Daoy (cell line): ENCODE data around the gene VPS52. TPM values are rescaled to one million over a fixed set of nuclear protein-coding genes. Genes with fewer than 3 reads are reported as not detected.
A peak's percentile ranks its signal among the peaks of the same experiment; 100 is the strongest.

ENCODE experiments used
- DNase-seq: peaks from one replicate; pipeline ENCODE4 v3.0.0-alpha.2; 2015; ENCODE audit warnings: low read depth
- total RNA-seq: library from RNA; depleted of rRNA; stranded (reverse); fragments of >200 nt; shearing (Covaris generic); gene quantifications from 2 replicates; pipeline ENCODE4 v1.2.3, GENCODE V29; 2014; rRNA removed

The VPS52 gene
- 33.4 and 37.4 TPM in 2 replicates for total RNA-seq

GRCh38 chr6:33271468-33272274 lies at the start of gene VPS52, which contains the start of gene RPS18:
Gene VPS52, minus strand, starts transcription at chr6:33271876. Its CDS starts 201 bp downstream, at chr6:33271675.
Gene RPS18, plus strand, starts transcription at chr6:33272075. Its CDS starts 45 bp downstream, at chr6:33272120.
- peak; percentile 99 for DNase-seq

GRCh38 chr6:33321227-33321626 lies 49.6 kb upstream of the VPS52 start:
- no peak for DNase-seq

- peak; percentile 90 for DNase-seq
These were observed 48.9 kb upstream of the VPS52 start for GRCh38 chr6:33320315-33321181.

- no peak for DNase-seq
These were observed 48.3 kb upstream of the VPS52 start for GRCh38 chr6:33319939-33320314.

GRCh38 chr6:33318426-33319073 lies 46.9 kb upstream of the VPS52 start:
- no peak for DNase-seq

- DNase-seq = peak; percentile 99
These were observed 46.2 kb upstream of the VPS52 start, which contains the start of gene ZBTB22 for GRCh38 chr6:33317669-33318425. Gene ZBTB22, minus strand, starts transcription at chr6:33317744. Its CDS starts 828 bp downstream, at chr6:33316916.

GRCh38 chr6:33317419-33317668 lies 45.7 kb upstream of the VPS52 start:
- no peak for DNase-seq

- no peak for DNase-seq
These were observed 45.1 kb upstream of the VPS52 start for GRCh38 chr6:33316603-33317418.

GRCh38 chr6:33315793-33316602 lies 44.3 kb upstream of the VPS52 start:
- no peak for DNase-seq

- no peak for DNase-seq
These were observed 43.5 kb upstream of the VPS52 start for GRCh38 chr6:33314943-33315792.

- peak; percentile 90 for DNase-seq
These were observed 42.9 kb upstream of the VPS52 start for GRCh38 chr6:33314515-33314942.

- peak; percentile 91 for DNase-seq
These were observed 42.2 kb upstream of the VPS52 start, which contains the start of gene TAPBP for GRCh38 chr6:33313709-33314514. Gene TAPBP, minus strand, starts transcription at chr6:33314078. Its CDS starts 37 bp downstream, at chr6:33314041.

GRCh38 chr6:33313105-33313708 lies 41.5 kb upstream of the VPS52 start:
- peak; percentile 58 for DNase-seq

GRCh38 chr6:33312361-33313104 lies 40.9 kb upstream of the VPS52 start:
- peak; percentile 89 for DNase-seq

GRCh38 chr6:33306356-33306755 lies 34.7 kb upstream of the VPS52 start:
- DNase-seq = no peak

- no peak for DNase-seq
These were observed 33.4 kb upstream of the VPS52 start for GRCh38 chr6:33305052-33305451.

GRCh38 chr6:33304216-33304615 lies 32.5 kb upstream of the VPS52 start:
- DNase-seq = no peak
